Tibial artery (tissue), 4 donors: ENCODE results near the gene SLC22A3.
A peak's percentile ranks its signal among the peaks of the same experiment; 100 is the strongest.

Experiments
- DNase-seq, 2 donors: peaks; one replicate each; pipeline ENCODE4 v3.0.0-alpha.2; 2019
- H3K27ac ChIP-seq, 2 donors: fragments of 200-600 bp; sonication (generic) in 1 of 2; 1 replicate in 1 of 2; 2 replicates in 1 of 2; pipeline ENCODE4 v1.5.1; 2018 to 2019; ENCODE audit warnings: mild to moderate bottlenecking in 1 of 2
- H3K27me3 ChIP-seq, 2 donors: fragments of 200-600 bp; sonication (generic) in 1 of 2; one replicate each; pipeline versions ENCODE4 v1.5.1 to v1.6.0; 2016 to 2019
- H3K36me3 ChIP-seq, 3 donors: fragments of 200-600 bp; sonication (generic) in 2 of 3; one replicate each; pipeline ENCODE4 v1.5.1; 2016 to 2019; ENCODE audit warnings: mild to moderate bottlenecking in 2 of 3
- H3K4me1 ChIP-seq, 4 donors: fragments of 200-600 bp; sonication (generic) in 2 of 4; 1 replicate in 3 of 4; 2 replicates in 1 of 4; pipeline ENCODE4 v1.5.1; 2016 to 2019
- H3K4me3 ChIP-seq, 2 donors: fragments of 200-600 bp; sonication (generic) in 1 of 2; 1 replicate in 1 of 2; 2 replicates in 1 of 2; pipeline ENCODE4 v1.5.1; 2018 to 2019; ENCODE audit warnings: mild to moderate bottlenecking in 2 of 2
- H3K9me3 ChIP-seq, 3 donors: fragments of 200-600 bp; sonication (generic) in 1 of 3; one replicate each; pipeline ENCODE4 v1.5.1; 2016 to 2019
- intact Hi-C: fragments of 100-400 bp; cut with DNase I; formaldehyde crosslinking; loops from one replicate; pipeline ENCODE4 v1.15.0; 2023; ENCODE audit warnings: low total_unique reads
- TF ChIP-seq, protein P1 (sequence below), 2 experiments: fragments of 200-600 bp in 1 of 2; fragments of 450-650 bp in 1 of 2; IDR thresholded peaks; one replicate each; pipeline ENCODE4 v1.5.1; 2017 to 2019; ENCODE audit warnings: antibody characterized with exemption in 2 of 2, mild to moderate bottlenecking in 1 of 2, moderate library complexity in 1 of 2

SLC22A3 gene

DNA sequence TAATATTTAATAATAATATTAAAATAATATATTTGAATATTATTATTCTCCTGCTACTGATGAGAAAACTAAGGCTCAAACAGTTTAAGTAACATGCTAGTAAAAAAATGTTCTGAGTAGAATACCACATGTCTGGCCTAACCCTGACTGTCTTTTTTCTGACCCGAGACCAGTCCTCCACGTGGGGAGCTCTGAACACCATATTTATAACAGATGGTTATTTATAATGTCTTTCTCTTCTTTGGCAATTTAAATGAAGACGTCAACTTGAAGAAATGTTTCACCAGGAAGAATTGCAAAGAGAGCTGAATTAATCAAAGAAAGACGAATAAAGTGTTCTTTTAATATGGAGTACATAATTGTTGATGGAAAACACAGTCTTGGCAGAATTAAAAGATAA, 82.0 kb downstream of the SLC22A3 start:
- Histone ChIP-seq H3K27me3 (no peaks in the 10 kb centered on the region), H3K27ac (peak overlapping the region; percentile 66 to 67), H3K4me3 (no peak overlapping the region), H3K4me1 (peaks cover 0 to 59% (median 35%) of the 10 kb centered on the region in 4 donors), H3K36me3 (no peaks in the 10 kb centered on the region), H3K9me3 (no peaks in the 10 kb centered on the region)
- no peak for DNase-seq
- intact Hi-C loops = no loop called here
- TF ChIP-seq, protein P1, sequence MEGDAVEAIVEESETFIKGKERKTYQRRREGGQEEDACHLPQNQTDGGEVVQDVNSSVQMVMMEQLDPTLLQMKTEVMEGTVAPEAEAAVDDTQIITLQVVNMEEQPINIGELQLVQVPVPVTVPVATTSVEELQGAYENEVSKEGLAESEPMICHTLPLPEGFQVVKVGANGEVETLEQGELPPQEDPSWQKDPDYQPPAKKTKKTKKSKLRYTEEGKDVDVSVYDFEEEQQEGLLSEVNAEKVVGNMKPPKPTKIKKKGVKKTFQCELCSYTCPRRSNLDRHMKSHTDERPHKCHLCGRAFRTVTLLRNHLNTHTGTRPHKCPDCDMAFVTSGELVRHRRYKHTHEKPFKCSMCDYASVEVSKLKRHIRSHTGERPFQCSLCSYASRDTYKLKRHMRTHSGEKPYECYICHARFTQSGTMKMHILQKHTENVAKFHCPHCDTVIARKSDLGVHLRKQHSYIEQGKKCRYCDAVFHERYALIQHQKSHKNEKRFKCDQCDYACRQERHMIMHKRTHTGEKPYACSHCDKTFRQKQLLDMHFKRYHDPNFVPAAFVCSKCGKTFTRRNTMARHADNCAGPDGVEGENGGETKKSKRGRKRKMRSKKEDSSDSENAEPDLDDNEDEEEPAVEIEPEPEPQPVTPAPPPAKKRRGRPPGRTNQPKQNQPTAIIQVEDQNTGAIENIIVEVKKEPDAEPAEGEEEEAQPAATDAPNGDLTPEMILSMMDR (IDR thresholded peaks at IDR 0.05) = no peak

DNA sequence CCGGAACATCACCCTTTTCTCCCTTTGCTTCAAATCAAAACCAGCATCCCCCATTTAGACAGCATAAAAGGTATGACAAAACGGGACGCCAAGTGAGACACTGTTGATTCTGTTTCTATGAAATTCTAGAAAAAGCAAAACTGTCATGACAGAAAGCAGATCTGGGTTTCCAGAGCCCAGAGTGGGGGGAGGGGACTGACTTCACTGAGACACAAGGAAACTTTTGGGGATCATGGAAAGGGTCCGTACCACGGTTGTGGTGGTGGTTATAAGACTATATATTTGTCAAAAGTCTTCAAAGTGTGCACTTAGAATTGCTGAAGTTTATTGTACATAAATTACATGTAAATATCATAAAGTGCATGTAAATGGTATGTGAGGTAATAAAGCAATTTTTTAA, 82.6 kb downstream of the SLC22A3 start:
- Histone ChIP-seq H3K4me1 (peaks cover 0 to 59% (median 35%) of the 10 kb centered on the region in 4 donors), H3K4me3 (no peak overlapping the region), H3K36me3 (no peaks in the 10 kb centered on the region), H3K9me3 (no peaks in the 10 kb centered on the region), H3K27ac (peak overlapping the region; percentile 66 to 67), H3K27me3 (no peaks in the 10 kb centered on the region)
- TF ChIP-seq, protein P1 (IDR thresholded peaks at IDR 0.05) = no peak
- no peak for DNase-seq
- intact Hi-C loops = no loop called here

DNA sequence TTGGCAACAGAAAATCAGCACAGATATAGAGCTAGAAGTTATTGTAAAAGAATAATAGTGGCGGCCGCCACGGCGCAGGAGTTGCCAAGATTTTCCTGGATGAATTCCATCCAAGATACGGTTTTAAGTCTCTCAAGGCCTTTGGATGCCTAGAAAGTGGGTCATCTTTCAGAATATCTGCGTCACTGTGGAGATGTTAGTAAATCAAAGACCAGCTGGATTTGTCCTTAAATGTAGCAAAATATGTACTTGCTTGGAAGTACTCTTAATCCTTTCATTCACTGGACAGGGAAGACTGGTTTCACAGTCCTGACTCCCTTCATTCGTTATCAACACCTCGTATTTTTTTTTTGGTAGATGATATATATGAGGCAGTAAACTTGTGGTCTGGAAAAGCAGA, 83.0 kb downstream of the SLC22A3 start:
- no peak for DNase-seq
- peaks cover 0 to 59% (median 35%) of the 10 kb centered on the region in 4 donors for H3K4me1 ChIP-seq
- intact Hi-C loops = no loop called here

DNA sequence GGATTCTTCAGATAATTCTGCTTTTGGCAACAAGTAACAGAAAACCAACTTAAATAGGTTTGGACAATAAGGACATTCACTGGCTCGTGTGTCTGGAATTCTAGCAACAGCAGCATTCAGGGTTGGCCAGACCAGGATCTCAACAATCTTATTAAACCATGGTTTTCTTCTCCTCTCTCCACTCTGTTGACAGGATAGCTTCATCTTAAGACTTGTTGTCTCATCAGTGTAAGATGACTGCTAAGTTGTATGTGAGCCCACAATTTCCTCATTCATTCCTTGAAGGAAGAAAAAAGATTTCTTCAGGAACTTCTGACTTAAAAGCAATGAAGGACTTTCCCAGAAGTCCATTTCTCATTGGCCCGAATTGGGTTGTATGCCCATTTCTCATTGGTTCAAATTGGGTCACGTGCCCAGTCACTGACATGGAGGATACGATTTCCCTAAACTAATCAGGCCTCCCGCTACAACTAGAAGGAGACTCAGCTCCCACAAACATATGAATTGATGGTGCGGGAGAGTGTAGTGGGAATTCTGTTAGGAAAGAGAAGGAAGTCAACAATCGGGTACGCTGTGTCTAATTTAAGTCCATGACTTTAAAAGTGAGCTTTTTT, 83.7 kb downstream of the SLC22A3 start:
- no peaks in the 10 kb centered on the region for H3K9me3 ChIP-seq
- TF ChIP-seq, protein P1 (IDR thresholded peaks at IDR 0.05) = no peak
- peaks cover 0 to 55% (median 34%) of the 10 kb centered on the region in 4 donors for H3K4me1 ChIP-seq
- H3K36me3 ChIP-seq = no peaks in the 10 kb centered on the region
- no peak for DNase-seq
- intact Hi-C loops = no loop called here
- H3K27me3 ChIP-seq = no peaks in the 10 kb centered on the region
- H3K27ac ChIP-seq = peak overlapping the region; percentile 66 to 67
- H3K4me3 ChIP-seq = no peak overlapping the region

More for the DNA sequence above, 83.0 kb downstream of the SLC22A3 start:
- H3K4me3 ChIP-seq = no peak overlapping the region
- peak overlapping the region; percentile 66 to 67 for H3K27ac ChIP-seq
- H3K27me3 ChIP-seq = no peaks in the 10 kb centered on the region
- TF ChIP-seq, protein P1 (IDR thresholded peaks at IDR 0.05) = no peak
- H3K9me3 ChIP-seq = no peaks in the 10 kb centered on the region
- no peaks in the 10 kb centered on the region for H3K36me3 ChIP-seq

DNA sequence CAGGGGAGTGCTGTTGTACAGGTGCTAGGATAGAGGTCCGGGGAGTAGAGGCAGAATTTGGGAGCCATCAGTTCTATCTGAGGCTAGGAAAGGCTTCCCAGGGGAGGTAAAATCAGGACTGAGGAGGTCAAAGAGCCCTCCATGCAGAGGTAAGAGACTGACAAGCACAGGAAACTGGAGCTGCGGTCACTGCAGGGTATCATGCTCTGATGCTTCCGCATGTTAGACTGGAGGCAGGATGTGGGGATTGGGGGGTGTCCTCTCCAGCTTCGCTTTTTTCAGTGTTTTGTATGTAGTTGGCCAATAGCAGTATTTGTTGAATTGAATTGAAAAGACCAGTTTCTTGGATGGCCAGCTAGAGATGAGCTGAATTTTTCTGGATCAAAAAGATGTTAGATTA, 87.8 kb downstream of the SLC22A3 start:
- no peaks in the 10 kb centered on the region for H3K9me3 ChIP-seq
- no peaks in the 10 kb centered on the region for H3K27me3 ChIP-seq
- peaks cover 0 to 27% (median 10%) of the 10 kb centered on the region in 4 donors for H3K4me1 ChIP-seq
- TF ChIP-seq, protein P1 (IDR thresholded peaks at IDR 0.05) = no peak
- intact Hi-C loops = no loop called here
- H3K27ac ChIP-seq = no peak overlapping the region
- H3K4me3 ChIP-seq = no peak overlapping the region
- no peaks in the 10 kb centered on the region for H3K36me3 ChIP-seq
- no peak for DNase-seq
